SK-N-SH treated with all-trans-retinoic acid at 6 μM for 48 hours (cell line): ENCODE results near the gene AGPAT3.
A peak's percentile ranks its signal among the peaks of the same experiment; 100 is the strongest.

Source experiments
- ATAC-seq: fragments of 200-7000 bp; cut with Tn5 transposase; 3 replicates; pipeline ENCODE4 v1.9.1; 2020; ENCODE audit warnings: mild to moderate bottlenecking, moderate library complexity
- ARNTL ChIP-seq: fragments of 450-650 bp; formaldehyde crosslinking; IDR thresholded peaks from 2 replicates; pipeline ENCODE4 v1.5.0; 2020; ENCODE audit warnings: low read depth, mild to moderate bottlenecking, moderate library complexity, borderline replicate concordance
- BACH2 ChIP-seq: fragments of 250-450 bp; sonication (Bioruptor Pico); IDR thresholded peaks from 2 replicates; pipeline ENCODE4 v1.9.0; 2021; ENCODE audit warnings: mild to moderate bottlenecking, borderline replicate concordance
- CSRNP3 ChIP-seq: fragments of 250-450 bp; sonication (Bioruptor Pico); IDR thresholded peaks from 2 replicates; pipeline ENCODE4 v1.5.1; 2021; ENCODE audit warnings: mild to moderate bottlenecking, moderate library complexity
- GLIS3 ChIP-seq: fragments of 250-450 bp; sonication (Bioruptor Pico); IDR thresholded peaks from 2 replicates; pipeline ENCODE4 v1.5.0; 2020; ENCODE audit warnings: mild to moderate bottlenecking, moderate library complexity
- ISL1 ChIP-seq: fragments of 250-450 bp; sonication (Bioruptor Pico); IDR thresholded peaks from 2 replicates; pipeline ENCODE4 v2.1.2; 2022; ENCODE audit warnings: mild to moderate bottlenecking, moderate library complexity
- OSR1 ChIP-seq: fragments of 250-450 bp; sonication (Bioruptor Pico); IDR thresholded peaks from 2 replicates; pipeline ENCODE4 v1.8.0; 2022; ENCODE audit warnings: moderate library complexity, mild to moderate bottlenecking, inconsistent platforms
- PATZ1 ChIP-seq: fragments of 250-450 bp; sonication (Bioruptor Pico); IDR thresholded peaks from 2 replicates; pipeline ENCODE4 v1.8.0; 2020; ENCODE audit warnings: mild to moderate bottlenecking, moderate library complexity, borderline replicate concordance
- POU6F1 ChIP-seq: fragments of 250-450 bp; sonication (Bioruptor Pico); IDR thresholded peaks from 2 replicates; pipeline ENCODE4 v1.8.0; 2021; ENCODE audit warnings: low read depth, mild to moderate bottlenecking, moderate library complexity, borderline replicate concordance
- RARB ChIP-seq: fragments of 250-450 bp; sonication (Bioruptor Pico); IDR thresholded peaks from 2 replicates; pipeline ENCODE4 v1.8.0; 2021; ENCODE audit warnings: mild to moderate bottlenecking, moderate library complexity
- SNAI2 ChIP-seq: fragments of 250-450 bp; sonication (Bioruptor Pico); IDR thresholded peaks from 2 replicates; pipeline ENCODE4 v1.5.0; 2020; ENCODE audit warnings: mild to moderate bottlenecking, moderate library complexity
- TCF4 ChIP-seq: fragments of 250-450 bp; sonication (Bioruptor Pico); IDR thresholded peaks from 2 replicates; pipeline ENCODE4 v1.8.0; 2021; ENCODE audit warnings: mild to moderate bottlenecking, moderate library complexity, borderline replicate concordance
- TOX ChIP-seq: fragments of 250-450 bp; sonication (Bioruptor Pico); IDR thresholded peaks from 2 replicates; pipeline ENCODE4 v1.8.0; 2021; ENCODE audit warnings: mild to moderate bottlenecking, moderate library complexity, borderline replicate concordance
- TSHZ2 ChIP-seq: fragments of 250-450 bp; sonication (Bioruptor Pico); IDR thresholded peaks from 2 replicates; pipeline ENCODE4 v1.5.0; 2020; ENCODE audit warnings: mild to moderate bottlenecking, moderate library complexity
- ZC3H10 ChIP-seq: fragments of 250-450 bp; sonication (Bioruptor Pico); IDR thresholded peaks from 2 replicates; pipeline ENCODE4 v1.5.1; 2021; ENCODE audit warnings: mild to moderate bottlenecking, moderate library complexity
- ZFP3 ChIP-seq: fragments of 250-450 bp; sonication (Bioruptor Pico); IDR thresholded peaks from 2 replicates; pipeline ENCODE4 v1.5.0; 2020; ENCODE audit warnings: mild to moderate bottlenecking, moderate library complexity
- ZNF70 ChIP-seq: fragments of 450-650 bp; formaldehyde crosslinking; IDR thresholded peaks from 2 replicates; pipeline ENCODE4 v1.5.0; 2020; ENCODE audit warnings: mild to moderate bottlenecking, moderate library complexity
- ZNF8 ChIP-seq: fragments of 450-650 bp; formaldehyde crosslinking; IDR thresholded peaks from 2 replicates; pipeline ENCODE4 v1.5.0; 2020; ENCODE audit warnings: mild to moderate bottlenecking, moderate library complexity

The AGPAT3 gene

GRCh38 chr21:44006017-44006619, 141.1 kb downstream of the AGPAT3 start:
- ATAC-seq = peak; percentile 99
- TF ChIP-seq ARNTL = no peak
- TF ChIP-seq OSR1 (CRISPR knock-in tag) = peak; percentile 62; the same call in 1 of the 2 replicates
- TF ChIP-seq, all 23 proteins: peak for 1

- peak; percentile 64 for ATAC-seq
- TF ChIP-seq TCF4 (CRISPR knock-in tag) = no peak
- no peak for TF ChIP-seq ZFP3 (CRISPR knock-in tag)
- no peak for TF ChIP-seq RARB (CRISPR knock-in tag)
- TF ChIP-seq BACH2 (CRISPR knock-in tag) = no peak
- no peak for TF ChIP-seq SNAI2
- no peak for TF ChIP-seq OSR1 (CRISPR knock-in tag)
- TF ChIP-seq ZNF70 (CRISPR knock-in tag) = no peak
- TF ChIP-seq ISL1 = no peak
Observed at GRCh38 chr21:44006656-44007055, 141.6 kb downstream of the AGPAT3 start.

GRCh38 chr21:44010429-44010828, 145.4 kb downstream of the AGPAT3 start:
- ATAC-seq = no peak
- TF ChIP-seq CSRNP3 = no peak
- no peak for TF ChIP-seq TOX (CRISPR knock-in tag)
- TF ChIP-seq ZNF8 (CRISPR knock-in tag) = no peak
- TF ChIP-seq TSHZ2 = no peak
- no peak for TF ChIP-seq ISL1
- TF ChIP-seq GLIS3 (CRISPR knock-in tag) = no peak
- peak; percentile 64; the same call in 1 of the 2 replicates for TF ChIP-seq ZNF70 (CRISPR knock-in tag)
- no peak for TF ChIP-seq POU6F1

GRCh38 chr21:44011123-44011522, 146.1 kb downstream of the AGPAT3 start:
- no peak for ATAC-seq
- TF ChIP-seq ZNF70 (CRISPR knock-in tag) (no peak), TOX (CRISPR knock-in tag) (no peak), ZNF8 (CRISPR knock-in tag) (no peak), OSR1 (CRISPR knock-in tag) (no peak)

GRCh38 chr21:44011579-44012473, 146.8 kb downstream of the AGPAT3 start, which contains the start of gene TRAPPC10:
TSS of gene TRAPPC10 (plus strand) at chr21:44012309. CDS start at chr21:44012494, 185 bp downstream.
- peak; percentile 91 for ATAC-seq

More at GRCh38 chr21:44011579-44012473, 146.8 kb downstream of the AGPAT3 start, which contains the start of gene TRAPPC10:
- TF ChIP-seq GLIS3 (CRISPR knock-in tag) (peak; percentile 18; the same call in 1 of the 2 replicates), TSHZ2 (peak; percentile 61; the same call in 1 of the 2 replicates), PATZ1 (CRISPR knock-in tag) (0 out of 2 replicates have a peak, but pooled peaks have one; percentile 29), ZC3H10 (CRISPR knock-in tag) (no peak)
